GM23338 (cell line): ENCODE results near the gene PIGV. TPM values are rescaled to one million over a fixed set of nuclear protein-coding genes. Genes with fewer than 3 reads are reported as not detected.

ENCODE experiments used
- ATAC-seq: fragments of 200-7000 bp; cut with Tn5 transposase; 3 replicates; pipeline ENCODE4 v1.9.1; 2020
- DNase-seq: peaks from one replicate; pipeline ENCODE4 v3.0.0-alpha.2; 2015; ENCODE audit warnings: low spot score
- H2AFZ ChIP-seq: fragments of 200-600 bp; sonication (generic); 2 replicates; pipeline ENCODE4 v1.8.0; 2016; ENCODE audit warnings: antibody characterized with exemption, mild to moderate bottlenecking, moderate library complexity
- H3F3A ChIP-seq: fragments of 200-600 bp; sonication (generic); replicated peaks from 2 replicates; pipeline ENCODE4 v1.8.0; 2017; ENCODE audit warnings: antibody characterized with exemption, mixed run types, low read depth
- H3K27ac ChIP-seq: fragments of 200-600 bp; sonication (generic); 2 replicates; pipeline ENCODE4 v1.6.1; 2016; ENCODE audit warnings: low read depth
- H3K27me3 ChIP-seq: fragments of 200-600 bp; sonication (generic); 2 replicates; pipeline ENCODE4 v1.8.0; 2016; ENCODE audit warnings: mild to moderate bottlenecking, mixed run types, moderate library complexity; ENCODE audit not compliant: insufficient read depth
- H3K36me3 ChIP-seq: fragments of 200-600 bp; sonication (generic); 2 replicates; pipeline ENCODE4 v1.8.0; 2016; ENCODE audit warnings: mild to moderate bottlenecking; ENCODE audit not compliant: insufficient read depth
- H3K4me1 ChIP-seq: fragments of 200-600 bp; sonication (generic); 2 replicates; pipeline ENCODE4 v1.8.0; 2016; ENCODE audit warnings: mild to moderate bottlenecking, moderate library complexity; ENCODE audit not compliant: insufficient read depth
- H3K4me2 ChIP-seq: fragments of 200-600 bp; sonication (generic); 2 replicates; pipeline ENCODE4 v1.7.1; 2017; ENCODE audit warnings: mixed run types
- H3K4me3 ChIP-seq: fragments of 200-600 bp; sonication (generic); 2 replicates; pipeline ENCODE4 v1.6.1; 2016; ENCODE audit warnings: mixed run types
- H3K79me2 ChIP-seq: fragments of 200-600 bp; sonication (generic); replicated peaks from 2 replicates; pipeline ENCODE4 v1.8.0; 2017; ENCODE audit warnings: mild to moderate bottlenecking; ENCODE audit not compliant: insufficient read depth
- H3K9me2 ChIP-seq: fragments of 200-600 bp; sonication (generic); 2 replicates; pipeline ENCODE4 v1.8.0; 2017; ENCODE audit not compliant: insufficient read depth
- H4K20me1 ChIP-seq: fragments of 200-600 bp; sonication (generic); replicated peaks from 2 replicates; pipeline ENCODE4 v1.8.0; 2017; ENCODE audit warnings: mild to moderate bottlenecking; ENCODE audit not compliant: insufficient read depth
- H3K27ac Mint-ChIP-seq: 2 replicates; pipeline ENCODE4 v1.8.0; 2020; ENCODE audit warnings: inconsistent platforms, mild to moderate bottlenecking, moderate library complexity, mixed read lengths
- H3K27me3 Mint-ChIP-seq: 3 replicates; pipeline ENCODE4 v1.8.0; 2022; ENCODE audit warnings: low read depth, mild to moderate bottlenecking, moderate library complexity, mixed read lengths, inconsistent platforms; ENCODE audit not compliant: insufficient read depth, poor library complexity
- H3K36me3 Mint-ChIP-seq: 3 replicates; pipeline ENCODE4 v1.8.0; 2021; ENCODE audit warnings: low read depth, mild to moderate bottlenecking, inconsistent platforms, moderate library complexity, mixed read lengths
- H3K4me1 Mint-ChIP-seq: 3 replicates; pipeline ENCODE4 v1.8.0; 2020; ENCODE audit warnings: mild to moderate bottlenecking, inconsistent platforms, mixed read lengths
- H3K4me3 Mint-ChIP-seq: 3 replicates; pipeline ENCODE4 v1.8.0; 2021; ENCODE audit warnings: moderate library complexity, mild to moderate bottlenecking, inconsistent platforms, mixed read lengths
- H3K9me3 Mint-ChIP-seq: 3 replicates; pipeline ENCODE4 v1.8.0; 2020; ENCODE audit warnings: moderate library complexity, mild to moderate bottlenecking, inconsistent platforms, mixed read lengths
- CTCF ChIP-seq, 2 experiments: fragments of 200-600 bp in 1 of 2; sonication (generic) in 1 of 2; conservative IDR thresholded peaks; 2 replicates each; pipeline versions ENCODE4 v1.5.1 to v1.6.1; 2016 to 2017; ENCODE audit warnings: antibody characterized with exemption in 2 of 2, low read depth in 2 of 2, mild to moderate bottlenecking in 2 of 2, moderate library complexity in 1 of 2
- ETS1 ChIP-seq: IDR thresholded peaks from 2 replicates; pipeline ENCODE4 v1.6.1; 2016; ENCODE audit warnings: antibody characterized with exemption
- EZH2 ChIP-seq: fragments of 200-600 bp; sonication (generic); IDR thresholded peaks from one replicate; pipeline ENCODE4 v1.8.0; 2017; ENCODE audit warnings: antibody characterized with exemption, mild to moderate bottlenecking, low read depth; ENCODE audit not compliant: unreplicated experiment
- JUNB ChIP-seq: IDR thresholded peaks from one replicate; pipeline ENCODE4 v1.6.1; 2016; ENCODE audit warnings: antibody characterized with exemption; ENCODE audit not compliant: unreplicated experiment
- NANOG ChIP-seq: IDR thresholded peaks from 2 replicates; pipeline ENCODE4 v1.6.1; 2016; ENCODE audit warnings: antibody characterized with exemption, borderline replicate concordance
- POLR2AphosphoS5 ChIP-seq: IDR thresholded peaks from 2 replicates; pipeline ENCODE4 v1.6.1; 2016; ENCODE audit warnings: antibody characterized with exemption, low read depth
- ZNF114 ChIP-seq: fragments of 250-450 bp; sonication (Bioruptor Pico); IDR thresholded peaks from 2 replicates; pipeline ENCODE4 v1.5.0; 2020; ENCODE audit warnings: mild to moderate bottlenecking, moderate library complexity
- ZNF331 ChIP-seq: fragments of 250-450 bp; sonication (Bioruptor Pico); IDR thresholded peaks from 2 replicates; pipeline ENCODE4 v1.5.0; 2020; ENCODE audit warnings: low read depth, mild to moderate bottlenecking, moderate library complexity
- polyA plus RNA-seq: library from polyadenylated mRNA; unstranded; fragments of >200 nt; fragmentation: Nextera tagmentation; extraction: Ambion mirVana; gene quantifications from 2 replicates; pipeline ENCODE4 v1.2.1, GENCODE V29; 2016
- total RNA-seq: library from RNA; depleted of rRNA; stranded (reverse); fragments of >200 nt; shearing (Covaris generic); gene quantifications from 2 replicates; pipeline ENCODE4 v1.2.3, GENCODE V29; 2014

PIGV gene
- total and polyA plus RNA-seq, 2 experiments from 2014 or later, result 4.5 to 12.6 TPM

DNA sequence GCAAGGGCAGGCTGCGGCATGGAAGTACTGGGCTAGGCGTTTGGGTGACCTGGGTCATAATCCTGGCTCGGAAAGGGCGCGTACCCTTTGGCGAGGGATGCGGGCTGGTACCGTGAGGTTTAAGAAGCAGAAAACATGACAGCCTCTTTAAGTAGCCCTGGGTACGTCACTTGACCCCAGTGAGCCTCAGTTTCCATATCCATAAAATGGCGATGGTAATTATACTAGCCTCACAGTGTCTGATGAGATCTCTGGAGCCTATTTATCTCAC, 700 bp downstream of the PIGV start:
- H3K4me1 ChIP-seq, result peaks cover 30% of the 10 kb centered on the region
- H3K27ac ChIP-seq, result peak overlapping the region; percentile 93
- H4K20me1 ChIP-seq, result peaks cover 4% of the 10 kb centered on the region
- H3K9me2 ChIP-seq, result no peaks in the 10 kb centered on the region
- peaks cover 40% of the 10 kb centered on the region for H3K4me1 Mint-ChIP-seq
- H3K36me3 Mint-ChIP-seq, result no peaks in the 10 kb centered on the region; the same call in 2 of the 3 replicates
- peak overlapping the region; percentile 94 for H3K4me3 Mint-ChIP-seq
- DNase-seq, result no peak
- no peak for ATAC-seq
- H3K9me3 Mint-ChIP-seq, result no peaks in the 10 kb centered on the region; the same call in 1 of the 3 replicates
- peaks cover 14% of the 10 kb centered on the region for H3K27me3 Mint-ChIP-seq
- H3K79me2 ChIP-seq, result no peaks in the 10 kb centered on the region
- peak overlapping the region; percentile 99 for H3K4me3 ChIP-seq
- no peaks in the 10 kb centered on the region for H3K36me3 ChIP-seq
- H3K27me3 ChIP-seq, result no peaks in the 10 kb centered on the region
- peak overlapping the region; percentile 97 for H3K4me2 ChIP-seq
- 0 out of 2 replicates have a peak, but pooled peaks have one; percentile 8 for TF ChIP-seq ETS1
- TF ChIP-seq ZNF331 (CRISPR knock-in tag), result no peak
- no peak for TF ChIP-seq NANOG
- no peak for TF ChIP-seq CTCF (conservative IDR thresholded peaks at IDR 0.05; ENCODE audit: low read depth in 2 of 2)
- H3K27ac Mint-ChIP-seq, result peak overlapping the region; percentile 18
- H3F3A ChIP-seq, result peaks cover 16% of the 10 kb centered on the region
- peak overlapping the region; percentile 89 for H2AFZ ChIP-seq

- H4K20me1 ChIP-seq, result peaks cover 4% of the 10 kb centered on the region
- DNase-seq (peak; percentile 93), ATAC-seq (peak; percentile 17)
- no peak for TF ChIP-seq ZNF114
- TF ChIP-seq JUNB, result no peak
- no peak for TF ChIP-seq EZH2
- peak; percentile 90 to 97 for TF ChIP-seq CTCF (conservative IDR thresholded peaks at IDR 0.05; ENCODE audit: low read depth in 2 of 2)
- no peak for TF ChIP-seq POLR2AphosphoS5
- H3K27ac ChIP-seq, result peak overlapping the region; percentile 93; the same call in 1 of the 2 replicates
- peak overlapping the region; percentile 94 for H3K4me3 Mint-ChIP-seq
- no peaks in the 10 kb centered on the region for H3K9me2 ChIP-seq
- H3K4me2 ChIP-seq, result peak overlapping the region; percentile 97
- no peaks in the 10 kb centered on the region; the same call in 1 of the 3 replicates for H3K36me3 Mint-ChIP-seq
- H3K36me3 ChIP-seq, result no peaks in the 10 kb centered on the region
- H3K9me3 Mint-ChIP-seq, result no peaks in the 10 kb centered on the region; the same call in 1 of the 3 replicates
- peaks cover 16% of the 10 kb centered on the region; the same call in 1 of the 2 replicates for H3F3A ChIP-seq
- no peaks in the 10 kb centered on the region for H3K27me3 ChIP-seq
- peaks cover 34% of the 10 kb centered on the region for H3K4me1 Mint-ChIP-seq
- H3K79me2 ChIP-seq, result no peaks in the 10 kb centered on the region
- H2AFZ ChIP-seq, result peak overlapping the region; percentile 89; the same call in 1 of the 2 replicates
- peak overlapping the region; percentile 99 for H3K4me3 ChIP-seq
- peaks cover 26% of the 10 kb centered on the region for H3K4me1 ChIP-seq
- peak overlapping the region; percentile 18 for H3K27ac Mint-ChIP-seq
- peaks cover 14% of the 10 kb centered on the region for H3K27me3 Mint-ChIP-seq
Observed at GRCh38 chr1:26788836-26789611, 1.3 kb downstream of the PIGV start.
